GM19372 (cell line): Measurements from ENCODE around the gene PNMA6F.

Experiments
- ATAC-seq: cut with Tn5 transposase; IDR thresholded peaks from one replicate; pipeline ENCODE4 v1.9.1; 2021; ENCODE audit warnings: mild to moderate bottlenecking, low read depth, moderate library complexity; ENCODE audit not compliant: unreplicated experiment

Gene PNMA6F

GRCh38 chrX:153321381-153322124 lies at the start of gene PNMA6F:
PNMA6F (minus strand) TSS chrX:153321767; CDS start chrX:153320674, 1,093 bp downstream.
- ATAC-seq: no peak

GRCh38 chrX:153371256-153371655 lies 49.7 kb upstream of the PNMA6F start:
- no peak for ATAC-seq

- ATAC-seq: no peak
These were observed 48.9 kb upstream of the PNMA6F start for GRCh38 chrX:153370293-153371055.

- no peak for ATAC-seq
These were observed 45.4 kb upstream of the PNMA6F start for GRCh38 chrX:153366878-153367538.

- no peak for ATAC-seq
These were observed 44.6 kb upstream of the PNMA6F start for GRCh38 chrX:153366119-153366518.

GRCh38 chrX:153365670-153366069 lies 44.1 kb upstream of the PNMA6F start:
- no peak for ATAC-seq

- no peak for ATAC-seq
These were observed 40.3 kb upstream of the PNMA6F start for GRCh38 chrX:153361781-153362397.

GRCh38 chrX:153357877-153358276 lies 36.3 kb upstream of the PNMA6F start:
- no peak for ATAC-seq

- no peak for ATAC-seq
These were observed 31.8 kb upstream of the PNMA6F start for GRCh38 chrX:153353416-153353815.

- no peak for ATAC-seq
These were observed 31.3 kb upstream of the PNMA6F start for GRCh38 chrX:153352858-153353257.

- no peak for ATAC-seq
These were observed 30.4 kb upstream of the PNMA6F start for GRCh38 chrX:153351981-153352380.

GRCh38 chrX:153349952-153350351 lies 28.4 kb upstream of the PNMA6F start:
- ATAC-seq: no peak

- ATAC-seq: no peak
These were observed 26.9 kb upstream of the PNMA6F start for GRCh38 chrX:153348421-153348820.

GRCh38 chrX:153347530-153347929 lies 26.0 kb upstream of the PNMA6F start:
- ATAC-seq: no peak

- ATAC-seq: no peak
These were observed 22.1 kb upstream of the PNMA6F start for GRCh38 chrX:153343674-153344073.

GRCh38 chrX:153342762-153343558 lies 21.4 kb upstream of the PNMA6F start:
- ATAC-seq: no peak

GRCh38 chrX:153340111-153340510 lies 18.5 kb upstream of the PNMA6F start:
- ATAC-seq: no peak

GRCh38 chrX:153339662-153340061 lies 18.1 kb upstream of the PNMA6F start:
- ATAC-seq: no peak

- ATAC-seq: no peak
These were observed 17.3 kb upstream of the PNMA6F start for GRCh38 chrX:153338836-153339235.

- ATAC-seq: no peak
These were observed 15.4 kb upstream of the PNMA6F start for GRCh38 chrX:153336988-153337387.
